ENCODE measurements around the gene DUSP5.

GRCh38 chr10:110549211-110549610 is 51.5 kb downstream of the DUSP5 start:
- TF ChIP-seq SIN3A (IDR thresholded peaks at IDR 0.05; ENCODE audit: low read depth) (no peak), POLR2AphosphoS5 (IDR thresholded peaks at IDR 0.05; ENCODE audit: low read depth, low read length) (no peak), POLR2A (IDR thresholded peaks at IDR 0.05; ENCODE audit: borderline replicate concordance, extremely low read depth, insufficient read depth, insufficient read length) (no peak), CTCF (IDR thresholded peaks at IDR 0.05 in 2 of 3, conservative IDR thresholded peaks at IDR 0.05 in 1 of 3; ENCODE audit: borderline replicate concordance in 1 of 3, insufficient read depth in 1 of 3, low read depth in 2 of 3, low read length in 2 of 3) (no peak), CEBPB (IDR thresholded peaks at IDR 0.05; ENCODE audit: low read depth) (no peak), ZFX (IDR thresholded peaks at IDR 0.05) (no peak), SP1 (IDR thresholded peaks at IDR 0.05; ENCODE audit: low read depth) (no peak), EZH2 (IDR thresholded peaks at IDR 0.05) (no peak), MAX (IDR thresholded peaks at IDR 0.05) (no peak), ATF3 (IDR thresholded peaks at IDR 0.05) (no peak)

Data from HCT116 (cell line).